CD8-positive, alpha-beta memory T cell (primary cell): ENCODE measurements around the gene ATXN1. TPM values are rescaled to one million over a fixed set of nuclear protein-coding genes. Genes with fewer than 3 reads are reported as not detected.

Source experiments
- CTCF ChIA-PET: fragments of 350-600 bp; sonication (Branson Sonifier 250); formaldehyde crosslinking; loops from one replicate; lab custom pipeline; 2021; ENCODE audit warnings: antibody characterized with exemption; lab: Charles Lee
- POLR2A ChIA-PET: fragments of 350-600 bp; sonication (Branson Sonifier 250); formaldehyde crosslinking; loops from one replicate; lab custom pipeline; 2021; ENCODE audit warnings: antibody characterized with exemption; lab: Charles Lee
- DNase-seq, 5 donors: peaks; one replicate each; pipeline versions ENCODE4 v3.0.0 to v3.0.0-alpha.2; 2020 to 2022; ENCODE audit warnings: mixed read lengths in 1 of 5
- H3K27ac ChIP-seq: one replicate; pipeline ENCODE4 v1.7.0; 2013; ENCODE audit warnings: low read depth, mild to moderate bottlenecking, low read length, moderate library complexity
- H3K27me3 ChIP-seq: 2 replicates; pipeline ENCODE4 v1.7.0; 2013; ENCODE audit warnings: low read length, mild to moderate bottlenecking; ENCODE audit not compliant: insufficient read depth, poor library complexity, severe bottlenecking
- H3K36me3 ChIP-seq: 2 replicates; pipeline ENCODE4 v1.7.0; 2013; ENCODE audit warnings: mild to moderate bottlenecking, low read length, moderate library complexity; ENCODE audit not compliant: insufficient read depth
- H3K4me1 ChIP-seq: 2 replicates; pipeline ENCODE4 v1.7.0; 2013; ENCODE audit warnings: mild to moderate bottlenecking, low read length, moderate library complexity; ENCODE audit not compliant: insufficient read depth
- H3K4me3 ChIP-seq: 2 replicates; pipeline ENCODE4 v1.7.0; 2013; ENCODE audit warnings: mild to moderate bottlenecking, low read length
- H3K9me3 ChIP-seq: 2 replicates; pipeline ENCODE4 v1.7.0; 2013; ENCODE audit warnings: mild to moderate bottlenecking, low read length
- H3K27ac Mint-ChIP-seq, 8 donors: one replicate each; pipeline ENCODE4 v1.8.0; 2020 to 2021; ENCODE audit warnings: mixed read lengths in 8 of 8, mild to moderate bottlenecking in 6 of 8, inconsistent platforms in 3 of 8, moderate library complexity in 3 of 8
- H3K27me3 Mint-ChIP-seq, 2 donors: one replicate each; pipeline ENCODE4 v1.8.0; 2020 to 2021; ENCODE audit warnings: mixed read lengths in 2 of 2, mild to moderate bottlenecking in 1 of 2, moderate library complexity in 1 of 2
- H3K36me3 Mint-ChIP-seq, 3 donors: one replicate each; pipeline ENCODE4 v1.8.0; 2020 to 2021; ENCODE audit warnings: mixed read lengths in 3 of 3, inconsistent platforms in 1 of 3, mild to moderate bottlenecking in 1 of 3
- H3K4me1 Mint-ChIP-seq, 3 donors: one replicate each; pipeline ENCODE4 v1.8.0; 2020 to 2021; ENCODE audit warnings: mixed read lengths in 3 of 3, inconsistent platforms in 1 of 3, mild to moderate bottlenecking in 1 of 3
- H3K4me3 Mint-ChIP-seq, 7 donors: one replicate each; pipeline ENCODE4 v1.8.0; 2020 to 2021; ENCODE audit warnings: mixed read lengths in 7 of 7, mild to moderate bottlenecking in 6 of 7, moderate library complexity in 4 of 7, inconsistent platforms in 2 of 7
- H3K9me3 Mint-ChIP-seq, 5 donors: one replicate each; pipeline ENCODE4 v1.8.0; 2020 to 2022; ENCODE audit warnings: mixed read lengths in 5 of 5, mild to moderate bottlenecking in 3 of 5, moderate library complexity in 2 of 5, inconsistent platforms in 1 of 5
- polyA plus RNA-seq: library from polyadenylated mRNA; unstranded; fragments of 300-500 nt; fragmentation: Illumina TruSeq; gene quantifications from one replicate; pipeline ENCODE4 v1.2.3, GENCODE V29; 2021
- total RNA-seq, 2 experiments: library from RNA; stranded (reverse); gene quantifications; one replicate each; pipeline ENCODE4 v1.2.3, GENCODE V29; 2021

Gene ATXN1
- total and polyA plus RNA-seq, 3 experiments from 2014 or later = 20.0 to 114 (median 111) TPM

DNA sequence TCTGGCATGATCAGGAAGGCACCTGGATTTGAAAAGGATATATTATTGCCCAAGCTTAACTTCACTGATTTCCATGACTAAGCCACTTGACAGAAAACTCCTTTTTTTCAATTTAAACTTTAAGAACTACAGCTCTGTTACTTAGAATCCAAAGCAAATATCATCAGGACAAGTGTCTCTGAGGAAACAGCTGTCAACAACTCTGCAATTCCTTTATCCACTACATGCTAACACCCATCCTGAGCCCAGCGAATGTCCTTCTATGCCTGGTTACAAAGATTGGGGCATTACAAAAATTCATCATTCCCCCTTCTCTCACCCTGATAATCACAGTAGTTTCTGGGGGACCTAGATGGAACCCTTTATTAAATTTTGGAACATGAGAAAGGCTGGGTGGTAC lies 386.1 kb downstream of the ATXN1 start:
- Mint-ChIP-seq H3K4me3 (no peak overlapping the region), H3K36me3 (peaks cover 6 to 19% (median 18%) of the 10 kb centered on the region in 3 donors), H3K27ac (peak overlapping the region in 2 of 8 donors; percentile 13 to 18), H3K4me1 (peaks cover 26 to 75% (median 55%) of the 10 kb centered on the region in 3 donors), H3K27me3 (no peaks in the 10 kb centered on the region), H3K9me3 (no peaks in the 10 kb centered on the region)
- CTCF ChIA-PET = no interaction called here
- Histone ChIP-seq H3K4me3 (no peak overlapping the region), H3K27me3 (no peaks in the 10 kb centered on the region), H3K36me3 (no peaks in the 10 kb centered on the region), H3K4me1 (no peaks in the 10 kb centered on the region), H3K9me3 (no peaks in the 10 kb centered on the region), H3K27ac (no peak overlapping the region)
- POLR2A ChIA-PET = no interaction called here
- no peak for DNase-seq

DNA sequence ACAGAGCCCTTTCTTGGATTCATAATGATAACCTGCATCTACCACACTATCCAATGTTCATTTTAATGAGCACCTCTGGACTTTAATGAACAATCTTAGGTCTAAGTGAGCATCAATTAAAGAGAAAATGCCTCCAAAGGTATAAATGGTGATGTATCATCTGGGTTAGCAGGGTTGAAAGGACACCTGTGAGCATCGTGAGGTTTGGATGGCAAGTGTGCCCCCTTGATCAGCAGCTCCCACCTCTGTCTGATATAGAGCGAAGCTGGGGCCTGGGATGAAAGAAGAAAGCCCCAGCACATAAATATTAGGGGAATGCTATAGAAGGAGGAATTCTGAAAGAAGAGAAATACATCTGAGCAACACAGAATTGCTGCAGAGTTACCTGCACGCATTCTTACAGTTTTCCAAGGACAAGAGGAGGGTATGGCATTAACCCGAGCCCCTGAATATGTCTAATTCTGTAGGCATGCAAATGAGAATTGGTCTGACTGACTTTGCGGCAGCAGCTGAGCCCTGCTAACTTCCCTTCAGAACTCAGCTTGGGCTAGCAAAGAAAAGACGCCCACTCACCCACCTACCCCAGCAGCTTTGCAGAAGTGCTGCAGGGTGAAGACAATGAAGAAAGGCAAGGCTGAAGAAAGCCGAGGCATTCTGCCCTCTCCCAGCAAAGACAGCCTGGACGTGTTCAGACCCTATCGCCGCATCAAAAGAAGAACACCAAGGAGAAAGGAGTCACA lies 386.6 kb downstream of the ATXN1 start:
- H3K9me3 Mint-ChIP-seq = no peaks in the 10 kb centered on the region
- Histone ChIP-seq H3K27ac (no peak overlapping the region), H3K9me3 (no peaks in the 10 kb centered on the region), H3K4me1 (no peaks in the 10 kb centered on the region), H3K36me3 (no peaks in the 10 kb centered on the region), H3K27me3 (no peaks in the 10 kb centered on the region), H3K4me3 (no peak overlapping the region)
- POLR2A ChIA-PET = no interaction called here
- no peak overlapping the region for H3K4me3 Mint-ChIP-seq
- H3K36me3 Mint-ChIP-seq = peaks cover 6 to 18% (median 15%) of the 10 kb centered on the region in 3 donors
- DNase-seq = no peak
- H3K27ac Mint-ChIP-seq = peak overlapping the region in 4 of 8 donors; percentile 8 to 92 (median 16)
- H3K4me1 Mint-ChIP-seq = peaks cover 29 to 71% (median 55%) of the 10 kb centered on the region in 3 donors
- no peaks in the 10 kb centered on the region for H3K27me3 Mint-ChIP-seq
- CTCF ChIA-PET = no interaction called here

DNA sequence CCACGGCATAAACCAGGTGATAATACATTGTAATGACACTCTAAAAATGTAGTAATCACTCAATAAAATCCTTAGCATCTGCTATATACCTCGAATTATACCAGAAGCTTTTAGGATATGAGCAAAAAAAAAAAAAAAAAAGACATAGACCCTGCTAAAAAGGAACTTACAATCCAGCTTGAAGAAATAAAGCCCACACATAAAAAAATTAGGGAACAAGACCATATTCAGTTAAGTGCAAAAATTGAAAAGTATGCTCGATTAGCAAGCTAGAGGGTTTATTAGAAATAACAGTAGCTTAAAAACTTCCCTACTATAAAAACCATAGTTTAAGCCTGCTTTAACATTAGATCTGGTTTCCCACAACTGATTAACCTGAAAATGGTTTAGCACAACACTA lies 387.2 kb downstream of the ATXN1 start:
- ChIA-PET POLR2A (interaction anchor here (0.6 kb wide), 1 partner anchor 719 kb away, joined by 5 read pairs; no protein-coding TSS in a partner anchor), CTCF (no interaction called here)
- no peak overlapping the region for H3K4me3 ChIP-seq
- no peaks in the 10 kb centered on the region for H3K27me3 Mint-ChIP-seq
- no peak overlapping the region for H3K27ac Mint-ChIP-seq
- H3K4me1 ChIP-seq = no peaks in the 10 kb centered on the region
- no peak overlapping the region for H3K4me3 Mint-ChIP-seq
- H3K36me3 Mint-ChIP-seq = peaks cover 6 to 19% (median 14%) of the 10 kb centered on the region in 3 donors
- H3K4me1 Mint-ChIP-seq = peaks cover 29 to 71% (median 55%) of the 10 kb centered on the region in 3 donors
- no peaks in the 10 kb centered on the region for H3K9me3 Mint-ChIP-seq
- H3K9me3 ChIP-seq = no peaks in the 10 kb centered on the region
- no peak for DNase-seq
- H3K27ac ChIP-seq = no peak overlapping the region
- no peaks in the 10 kb centered on the region for H3K36me3 ChIP-seq
- no peaks in the 10 kb centered on the region for H3K27me3 ChIP-seq

DNA sequence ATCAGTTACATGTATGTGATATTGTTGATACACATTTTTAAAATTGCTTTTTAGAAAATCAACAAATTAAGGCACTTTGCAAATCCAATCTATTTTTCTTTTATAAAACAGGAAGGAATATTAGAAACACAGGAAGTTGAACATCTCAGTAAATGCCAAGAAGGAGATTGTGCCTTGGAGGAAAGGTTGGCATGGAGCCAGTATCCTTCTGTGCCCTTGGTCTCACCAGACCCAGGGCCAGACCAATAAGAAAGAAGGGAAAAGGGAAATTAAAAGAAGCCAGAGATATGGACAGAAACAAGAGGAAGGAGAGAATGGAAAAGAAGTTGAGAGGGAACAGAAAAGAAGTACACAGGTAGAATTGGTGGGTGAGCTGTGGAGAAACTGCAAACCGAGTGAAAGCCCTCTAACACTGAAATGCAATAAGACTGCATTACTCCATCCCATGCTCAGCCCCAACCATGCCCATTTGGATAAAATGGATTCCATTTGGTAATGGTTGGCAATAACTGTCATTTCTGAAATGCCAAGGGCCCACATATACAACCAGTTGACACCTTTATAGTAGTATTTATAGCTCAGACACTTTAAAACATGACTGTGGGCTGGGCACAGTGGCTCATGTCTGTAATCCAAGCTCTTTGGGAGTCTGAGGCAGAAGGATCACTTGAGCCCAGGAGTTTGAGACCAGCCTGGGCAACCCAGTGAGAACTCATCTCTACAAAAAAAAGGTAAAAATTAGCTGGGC lies 389.1 kb downstream of the ATXN1 start:
- Mint-ChIP-seq H3K9me3 (no peaks in the 10 kb centered on the region), H3K27me3 (no peaks in the 10 kb centered on the region), H3K4me1 (peaks cover 22 to 64% (median 42%) of the 10 kb centered on the region in 3 donors), H3K36me3 (peaks cover 0 to 23% (median 10%) of the 10 kb centered on the region in 3 donors), H3K4me3 (no peak overlapping the region), H3K27ac (peak overlapping the region in 4 of 8 donors; percentile 6 to 45 (median 17))
- DNase-seq = no peak
- Histone ChIP-seq H3K4me3 (no peak overlapping the region), H3K27ac (no peak overlapping the region), H3K36me3 (no peaks in the 10 kb centered on the region), H3K4me1 (no peaks in the 10 kb centered on the region), H3K9me3 (no peaks in the 10 kb centered on the region), H3K27me3 (no peaks in the 10 kb centered on the region)
- CTCF ChIA-PET = no interaction called here
- POLR2A ChIA-PET = no interaction called here

DNA sequence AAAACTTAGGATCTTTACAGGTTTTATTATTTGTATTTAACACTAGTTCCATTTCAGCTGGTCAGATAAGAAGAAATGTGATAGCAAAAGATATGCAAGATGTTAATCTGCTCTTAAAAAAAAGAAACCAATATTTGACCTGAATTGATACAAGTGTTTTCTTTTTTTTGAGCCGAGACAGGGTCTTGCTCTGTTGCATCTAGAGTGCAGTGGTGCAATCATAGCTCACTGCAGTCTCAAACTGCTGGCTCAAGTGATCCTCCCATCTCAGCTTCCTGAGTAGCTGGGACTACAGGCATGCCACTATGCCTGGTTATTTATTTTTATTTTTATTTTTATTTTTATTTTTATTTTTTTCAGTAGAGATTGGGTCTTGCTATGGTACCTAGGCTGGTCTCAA lies 389.9 kb downstream of the ATXN1 start:
- Mint-ChIP-seq H3K4me1 (peaks cover 18 to 61% (median 35%) of the 10 kb centered on the region in 3 donors), H3K27ac (no peak overlapping the region), H3K4me3 (no peak overlapping the region), H3K9me3 (no peaks in the 10 kb centered on the region), H3K36me3 (peaks cover 0 to 22% (median 8%) of the 10 kb centered on the region in 3 donors), H3K27me3 (no peaks in the 10 kb centered on the region)
- Histone ChIP-seq H3K27me3 (no peaks in the 10 kb centered on the region), H3K4me1 (no peaks in the 10 kb centered on the region), H3K9me3 (no peaks in the 10 kb centered on the region), H3K27ac (no peak overlapping the region), H3K36me3 (no peaks in the 10 kb centered on the region), H3K4me3 (no peak overlapping the region)
- CTCF ChIA-PET = interaction anchor here (1.2 kb wide), 1 partner anchor 10 kb away, joined by 3 read pairs; no protein-coding TSS in a partner anchor
- no peak for DNase-seq
- POLR2A ChIA-PET = interaction anchor here (0.7 kb wide), 1 partner anchor 908 kb away, joined by 3 read pairs; no protein-coding TSS in a partner anchor

DNA sequence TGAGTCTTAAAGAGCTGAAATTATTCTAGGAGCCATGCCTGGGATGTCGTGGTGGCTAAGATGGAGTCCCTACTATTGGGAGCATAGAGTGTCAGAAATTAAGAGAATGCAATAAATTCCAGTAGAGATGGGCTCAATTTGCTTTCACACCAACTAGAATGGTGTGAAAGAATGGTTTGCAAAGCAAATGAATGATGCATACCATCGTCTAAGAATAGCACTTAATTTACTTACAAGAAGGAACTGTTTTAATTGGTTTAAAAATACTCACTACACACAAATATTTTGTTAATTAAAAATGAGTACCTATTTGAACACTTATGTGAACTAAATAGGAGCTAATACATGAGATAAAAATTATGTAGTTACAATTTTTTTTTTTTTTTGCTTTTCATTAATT lies 390.3 kb downstream of the ATXN1 start:
- Histone ChIP-seq H3K4me1 (no peaks in the 10 kb centered on the region), H3K4me3 (no peak overlapping the region), H3K27ac (no peak overlapping the region), H3K9me3 (no peaks in the 10 kb centered on the region), H3K27me3 (no peaks in the 10 kb centered on the region), H3K36me3 (no peaks in the 10 kb centered on the region)
- POLR2A ChIA-PET = interaction anchor here (0.7 kb wide), 1 partner anchor 908 kb away, joined by 3 read pairs; no protein-coding TSS in a partner anchor
- CTCF ChIA-PET = interaction anchor here (1.2 kb wide), 1 partner anchor 11 kb away, joined by 3 read pairs; no protein-coding TSS in a partner anchor
- Mint-ChIP-seq H3K36me3 (peaks cover 0 to 22% (median 8%) of the 10 kb centered on the region in 3 donors), H3K27me3 (no peaks in the 10 kb centered on the region), H3K27ac (no peak overlapping the region), H3K9me3 (no peaks in the 10 kb centered on the region), H3K4me1 (peaks cover 15 to 59% (median 30%) of the 10 kb centered on the region in 3 donors), H3K4me3 (no peak overlapping the region)
- no peak for DNase-seq

DNA sequence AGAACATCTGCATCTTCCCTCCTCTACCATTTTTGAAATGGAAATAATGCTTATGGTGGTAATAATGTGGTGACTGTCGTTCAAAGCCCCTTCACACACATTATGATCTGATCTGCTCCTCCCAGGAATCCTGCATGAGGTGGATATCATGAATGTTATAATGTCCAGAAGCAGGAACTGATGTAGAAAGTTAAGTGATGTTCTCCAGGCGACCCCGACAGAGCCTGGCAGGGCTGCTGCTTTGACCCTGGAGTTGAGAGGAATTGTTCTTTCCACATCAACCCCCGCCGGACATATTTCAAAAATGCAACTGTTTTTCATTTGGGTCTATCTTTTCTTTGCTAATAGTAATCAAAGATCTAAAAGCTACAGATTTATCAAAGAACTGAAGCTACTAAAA lies 391.3 kb downstream of the ATXN1 start:
- Histone ChIP-seq H3K36me3 (no peaks in the 10 kb centered on the region), H3K9me3 (no peaks in the 10 kb centered on the region), H3K27me3 (no peaks in the 10 kb centered on the region), H3K4me3 (no peak overlapping the region), H3K4me1 (no peaks in the 10 kb centered on the region), H3K27ac (no peak overlapping the region)
- Mint-ChIP-seq H3K27me3 (no peaks in the 10 kb centered on the region), H3K9me3 (no peaks in the 10 kb centered on the region), H3K36me3 (peaks cover 0 to 22% (median 8%) of the 10 kb centered on the region in 3 donors), H3K27ac (peak overlapping the region in 1 of 8 donors; percentile 33), H3K4me1 (peaks cover 14 to 51% (median 25%) of the 10 kb centered on the region in 3 donors), H3K4me3 (no peak overlapping the region)
- ChIA-PET POLR2A (no interaction called here), CTCF (no interaction called here)
- no peak for DNase-seq
